ENCODE data around the gene DPYSL4. TPM values are rescaled to one million over a fixed set of nuclear protein-coding genes. Genes with fewer than 3 reads are reported as not detected.

The DPYSL4 gene
- total RNA-seq, 3 donors from 2014 or later (not counting 1 experiment from before 2014, with no cell fraction given), result 0.40 to 1.3 (median 1.0) TPM

DNA sequence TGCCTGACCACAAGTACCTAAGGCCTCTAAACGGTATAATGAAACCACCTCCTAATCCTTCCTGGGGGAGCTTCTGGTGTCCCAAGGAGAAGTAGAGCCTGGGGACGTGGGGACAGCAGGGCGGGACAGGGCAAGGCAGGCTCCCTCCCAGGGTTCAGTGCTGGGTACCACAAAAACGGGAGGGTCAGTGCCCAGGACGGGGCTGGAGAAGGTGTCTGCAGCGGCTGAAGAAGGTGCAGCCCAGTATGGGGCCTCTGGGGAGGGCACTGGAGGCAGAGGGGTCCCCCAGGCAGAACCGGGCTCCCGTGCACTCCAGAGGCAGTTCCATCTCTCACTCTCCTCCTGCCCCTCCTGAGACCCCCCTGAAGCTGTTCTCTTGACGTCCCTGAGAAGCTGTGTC is 46.2 kb downstream of the DPYSL4 start:
- no peaks in the 10 kb centered on the region for H3K9me3 ChIP-seq (ENCODE audit: control insufficient read depth, insufficient read depth, low read length)
- ATAC-seq (no peak), DNase-seq (no peak)
- peak overlapping the region; percentile 56 for H3K4me3 Mint-ChIP-seq
- no peaks in the 10 kb centered on the region for H3K36me3 Mint-ChIP-seq
- H3K27me3 Mint-ChIP-seq (ENCODE audit: low read depth in 2 of 2), result no peaks in the 10 kb centered on the region
- TF ChIP-seq, protein P1, sequence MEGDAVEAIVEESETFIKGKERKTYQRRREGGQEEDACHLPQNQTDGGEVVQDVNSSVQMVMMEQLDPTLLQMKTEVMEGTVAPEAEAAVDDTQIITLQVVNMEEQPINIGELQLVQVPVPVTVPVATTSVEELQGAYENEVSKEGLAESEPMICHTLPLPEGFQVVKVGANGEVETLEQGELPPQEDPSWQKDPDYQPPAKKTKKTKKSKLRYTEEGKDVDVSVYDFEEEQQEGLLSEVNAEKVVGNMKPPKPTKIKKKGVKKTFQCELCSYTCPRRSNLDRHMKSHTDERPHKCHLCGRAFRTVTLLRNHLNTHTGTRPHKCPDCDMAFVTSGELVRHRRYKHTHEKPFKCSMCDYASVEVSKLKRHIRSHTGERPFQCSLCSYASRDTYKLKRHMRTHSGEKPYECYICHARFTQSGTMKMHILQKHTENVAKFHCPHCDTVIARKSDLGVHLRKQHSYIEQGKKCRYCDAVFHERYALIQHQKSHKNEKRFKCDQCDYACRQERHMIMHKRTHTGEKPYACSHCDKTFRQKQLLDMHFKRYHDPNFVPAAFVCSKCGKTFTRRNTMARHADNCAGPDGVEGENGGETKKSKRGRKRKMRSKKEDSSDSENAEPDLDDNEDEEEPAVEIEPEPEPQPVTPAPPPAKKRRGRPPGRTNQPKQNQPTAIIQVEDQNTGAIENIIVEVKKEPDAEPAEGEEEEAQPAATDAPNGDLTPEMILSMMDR (IDR thresholded peaks at IDR 0.05), result no peak
- no peaks in the 10 kb centered on the region for H3K9me3 Mint-ChIP-seq
- WGBS (ENCODE audit: insufficient coverage), result 74% methylated on average over 9 of the region's 9 CpGs
- intact Hi-C loops (cut with micrococcal nuclease), result no loop called here
- no peak overlapping the region for H3K4me3 ChIP-seq (ENCODE audit: low read length)
- H3K36me3 ChIP-seq (ENCODE audit: control insufficient read depth, insufficient read depth, low read length), result no peaks in the 10 kb centered on the region
- no peak overlapping the region for H3K27ac Mint-ChIP-seq
- H3K27ac ChIP-seq (ENCODE audit: low read length), result no peak overlapping the region
- H3K27me3 ChIP-seq (ENCODE audit: control insufficient read depth, insufficient read depth, low read length), result no peaks in the 10 kb centered on the region
- peaks cover 42% of the 10 kb centered on the region for H3K4me1 ChIP-seq (ENCODE audit: control insufficient read depth, insufficient read depth, low read length)
- H3K4me1 Mint-ChIP-seq, result peaks cover 24 to 37% of the 10 kb centered on the region in 2 donors

DNA sequence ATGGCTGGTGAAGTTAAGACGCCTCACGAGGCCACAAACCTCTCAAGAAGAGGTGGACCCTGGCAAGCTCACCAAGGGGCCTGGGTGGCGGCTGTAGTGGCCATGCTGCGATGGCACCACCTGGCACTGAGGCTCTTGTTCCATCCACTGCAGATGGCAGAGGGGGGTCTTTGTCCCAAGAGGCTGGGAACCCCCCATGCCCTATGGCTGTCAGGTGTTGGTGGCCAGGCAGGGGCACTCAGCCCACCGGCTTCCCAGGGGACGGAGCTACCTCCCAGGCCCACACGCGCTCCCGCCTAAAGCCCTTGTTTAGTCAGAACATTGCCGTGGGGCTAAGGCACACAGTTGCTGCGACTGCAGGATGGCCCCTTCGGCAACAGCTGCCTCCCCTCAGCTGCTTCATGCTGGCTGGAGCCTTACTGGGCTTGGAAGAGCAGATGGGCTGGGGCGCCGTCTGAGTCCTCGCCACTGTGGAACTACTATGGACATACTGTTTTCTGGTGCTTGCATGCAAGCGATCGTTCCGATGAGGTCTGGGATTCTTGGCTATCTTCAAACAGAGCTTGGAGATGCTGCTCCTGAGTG is 46.8 kb downstream of the DPYSL4 start:
- intact Hi-C loops (cut with micrococcal nuclease), result no loop called here
- Histone ChIP-seq H3K27ac (ENCODE audit: low read length) (no peak overlapping the region), H3K36me3 (ENCODE audit: control insufficient read depth, insufficient read depth, low read length) (no peaks in the 10 kb centered on the region), H3K4me1 (ENCODE audit: control insufficient read depth, insufficient read depth, low read length) (peaks cover 42% of the 10 kb centered on the region), H3K27me3 (ENCODE audit: control insufficient read depth, insufficient read depth, low read length) (no peaks in the 10 kb centered on the region), H3K4me3 (ENCODE audit: low read length) (no peak overlapping the region), H3K9me3 (ENCODE audit: control insufficient read depth, insufficient read depth, low read length) (no peaks in the 10 kb centered on the region)
- TF ChIP-seq, protein P1 (IDR thresholded peaks at IDR 0.05), result no peak
- whole genome bisulfite sequencing (ENCODE audit: insufficient coverage), result 89% methylated on average over 18 of the region's 18 CpGs
- H3K27me3 Mint-ChIP-seq (ENCODE audit: low read depth in 2 of 2), result no peaks in the 10 kb centered on the region
- H3K27ac Mint-ChIP-seq, result no peak overlapping the region
- peaks cover 30 to 41% of the 10 kb centered on the region in 2 donors for H3K4me1 Mint-ChIP-seq
- H3K9me3 Mint-ChIP-seq, result no peaks in the 10 kb centered on the region
- H3K4me3 Mint-ChIP-seq, result no peak overlapping the region
- ATAC-seq (no peak), DNase-seq (no peak)
- H3K36me3 Mint-ChIP-seq, result no peaks in the 10 kb centered on the region

DNA sequence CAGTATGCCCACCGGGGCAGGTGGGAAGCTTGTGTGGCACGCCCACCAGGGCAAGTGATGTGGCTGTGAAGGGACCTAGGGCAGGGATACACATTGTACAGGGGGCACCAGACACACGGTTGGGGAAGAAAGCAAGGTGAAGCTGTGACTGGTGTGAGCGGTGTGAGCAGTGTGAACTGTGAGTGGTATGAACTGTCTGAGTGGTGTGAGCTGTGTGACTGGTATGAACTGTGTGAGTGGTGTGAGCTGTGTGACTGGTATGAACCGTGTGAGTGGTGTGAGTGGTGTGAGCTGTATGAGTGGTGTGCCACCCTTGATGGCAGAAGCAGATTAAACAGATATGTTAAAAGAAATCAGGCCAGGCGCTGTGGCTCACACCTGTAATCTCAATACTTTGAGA is 48.1 kb downstream of the DPYSL4 start:
- Histone ChIP-seq H3K36me3 (ENCODE audit: control insufficient read depth, insufficient read depth, low read length) (no peaks in the 10 kb centered on the region), H3K27me3 (ENCODE audit: control insufficient read depth, insufficient read depth, low read length) (no peaks in the 10 kb centered on the region), H3K9me3 (ENCODE audit: control insufficient read depth, insufficient read depth, low read length) (no peaks in the 10 kb centered on the region), H3K4me1 (ENCODE audit: control insufficient read depth, insufficient read depth, low read length) (peaks cover 37% of the 10 kb centered on the region), H3K27ac (ENCODE audit: low read length) (no peak overlapping the region), H3K4me3 (ENCODE audit: low read length) (no peak overlapping the region)
- DNase-seq, result no peak
- Mint-ChIP-seq H3K4me1 (peaks cover 23 to 31% of the 10 kb centered on the region in 2 donors), H3K27ac (no peak overlapping the region), H3K9me3 (no peaks in the 10 kb centered on the region), H3K27me3 (ENCODE audit: low read depth in 2 of 2) (no peaks in the 10 kb centered on the region), H3K4me3 (no peak overlapping the region), H3K36me3 (no peaks in the 10 kb centered on the region)
- TF ChIP-seq, protein P1 (IDR thresholded peaks at IDR 0.05), result no peak
- WGBS (ENCODE audit: insufficient coverage), result 93% methylated on average over 6 of the region's 6 CpGs
- intact Hi-C loops (cut with micrococcal nuclease), result no loop called here
- no peak for ATAC-seq

DNA sequence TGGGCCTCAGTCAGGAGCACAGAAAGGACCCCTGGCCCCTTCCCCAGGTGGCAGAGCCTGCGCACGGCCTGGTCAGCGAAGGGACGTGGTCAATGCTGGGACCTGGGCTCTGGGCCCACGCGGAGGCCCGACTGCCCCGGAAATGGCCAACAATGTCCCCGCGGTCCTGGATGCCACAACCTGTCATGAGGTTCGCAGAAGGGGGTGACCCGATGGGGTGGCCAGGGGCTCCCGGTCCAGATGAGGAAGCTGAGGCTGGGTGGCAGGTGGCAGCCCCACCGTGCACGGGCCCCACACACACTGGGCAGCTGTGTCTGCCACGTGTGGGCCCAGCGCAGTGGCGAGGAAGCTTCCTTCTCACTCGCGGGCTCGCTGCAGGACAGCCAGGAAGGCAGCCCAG is 49.4 kb downstream of the DPYSL4 start:
- no peaks in the 10 kb centered on the region for H3K36me3 Mint-ChIP-seq
- peaks cover 21 to 22% of the 10 kb centered on the region in 2 donors for H3K4me1 Mint-ChIP-seq
- Histone ChIP-seq H3K36me3 (ENCODE audit: control insufficient read depth, insufficient read depth, low read length) (no peaks in the 10 kb centered on the region), H3K27ac (ENCODE audit: low read length) (no peak overlapping the region), H3K9me3 (ENCODE audit: control insufficient read depth, insufficient read depth, low read length) (no peaks in the 10 kb centered on the region), H3K27me3 (ENCODE audit: control insufficient read depth, insufficient read depth, low read length) (no peaks in the 10 kb centered on the region), H3K4me1 (ENCODE audit: control insufficient read depth, insufficient read depth, low read length) (peaks cover 24% of the 10 kb centered on the region), H3K4me3 (ENCODE audit: low read length) (no peak overlapping the region)
- no peaks in the 10 kb centered on the region for H3K9me3 Mint-ChIP-seq
- intact Hi-C loops (cut with micrococcal nuclease), result no loop called here
- no peak overlapping the region for H3K4me3 Mint-ChIP-seq
- 91% methylated on average over 21 of the region's 21 CpGs for WGBS (ENCODE audit: insufficient coverage)
- no peaks in the 10 kb centered on the region for H3K27me3 Mint-ChIP-seq (ENCODE audit: low read depth in 2 of 2)
- TF ChIP-seq, protein P1 (IDR thresholded peaks at IDR 0.05), result no peak
- no peak overlapping the region for H3K27ac Mint-ChIP-seq
- no peak for DNase-seq
- no peak for ATAC-seq

Data from natural killer cell (primary cell).